Suppressor macrophage treated with lipopolysaccharide for 4 hours (primary cell): ENCODE results near the gene FAM53B.

Experiments
- DNase-seq: peaks from one replicate; pipeline ENCODE4 v3.0.0-alpha.2; 2020

The FAM53B gene

GRCh38 chr10:124607693-124608092 lies 136.5 kb downstream of the FAM53B start:
- no peak for DNase-seq

DNA sequence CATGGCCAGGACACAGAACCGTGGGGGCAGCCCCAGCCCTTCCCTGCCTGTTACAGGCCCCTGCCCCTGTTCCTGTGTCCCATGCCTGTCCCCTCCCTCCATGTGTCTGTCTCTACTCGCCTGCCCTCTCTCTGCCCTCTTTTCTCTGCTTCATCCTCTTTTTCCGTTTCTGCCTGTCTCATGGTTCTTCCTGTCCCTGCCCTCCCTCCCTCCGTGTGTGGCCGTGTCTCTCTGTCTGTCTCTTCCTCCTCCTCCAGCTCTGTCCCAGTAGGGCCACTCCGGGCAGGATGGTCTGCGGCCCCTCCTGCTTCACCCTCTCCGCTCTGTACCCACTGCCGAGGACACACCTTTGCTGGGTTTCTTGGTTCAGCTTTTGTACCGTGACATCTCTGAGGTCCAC lies 137.4 kb downstream of the FAM53B start:
- DNase-seq, result no peak

- no peak for DNase-seq
Observed at GRCh38 chr10:124605856-124606812, 138.0 kb downstream of the FAM53B start.

- DNase-seq, result no peak
Observed at GRCh38 chr10:124605481-124605855, 138.7 kb downstream of the FAM53B start.

DNA sequence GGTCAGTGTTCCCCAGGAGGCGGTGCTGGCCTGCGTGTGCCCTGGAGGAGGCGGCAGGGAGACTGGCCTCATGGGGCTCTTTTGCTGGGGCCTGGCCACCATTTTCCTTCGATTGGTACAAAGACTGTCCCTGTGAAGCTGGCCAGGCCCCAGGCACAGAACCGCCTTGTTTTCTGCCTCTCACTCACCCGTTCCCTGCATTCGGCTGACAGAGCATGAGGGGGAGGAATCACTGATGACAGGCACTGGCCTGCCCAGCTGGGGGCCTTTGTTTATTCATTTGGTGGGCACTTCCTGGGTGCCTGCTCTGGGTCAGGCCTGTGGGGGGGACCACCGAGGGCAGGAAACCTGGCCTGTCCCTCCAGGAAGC lies 139.2 kb downstream of the FAM53B start:
- DNase-seq, result no peak

- DNase-seq, result no peak
Observed at GRCh38 chr10:124604214-124605000, 139.8 kb downstream of the FAM53B start.

DNA sequence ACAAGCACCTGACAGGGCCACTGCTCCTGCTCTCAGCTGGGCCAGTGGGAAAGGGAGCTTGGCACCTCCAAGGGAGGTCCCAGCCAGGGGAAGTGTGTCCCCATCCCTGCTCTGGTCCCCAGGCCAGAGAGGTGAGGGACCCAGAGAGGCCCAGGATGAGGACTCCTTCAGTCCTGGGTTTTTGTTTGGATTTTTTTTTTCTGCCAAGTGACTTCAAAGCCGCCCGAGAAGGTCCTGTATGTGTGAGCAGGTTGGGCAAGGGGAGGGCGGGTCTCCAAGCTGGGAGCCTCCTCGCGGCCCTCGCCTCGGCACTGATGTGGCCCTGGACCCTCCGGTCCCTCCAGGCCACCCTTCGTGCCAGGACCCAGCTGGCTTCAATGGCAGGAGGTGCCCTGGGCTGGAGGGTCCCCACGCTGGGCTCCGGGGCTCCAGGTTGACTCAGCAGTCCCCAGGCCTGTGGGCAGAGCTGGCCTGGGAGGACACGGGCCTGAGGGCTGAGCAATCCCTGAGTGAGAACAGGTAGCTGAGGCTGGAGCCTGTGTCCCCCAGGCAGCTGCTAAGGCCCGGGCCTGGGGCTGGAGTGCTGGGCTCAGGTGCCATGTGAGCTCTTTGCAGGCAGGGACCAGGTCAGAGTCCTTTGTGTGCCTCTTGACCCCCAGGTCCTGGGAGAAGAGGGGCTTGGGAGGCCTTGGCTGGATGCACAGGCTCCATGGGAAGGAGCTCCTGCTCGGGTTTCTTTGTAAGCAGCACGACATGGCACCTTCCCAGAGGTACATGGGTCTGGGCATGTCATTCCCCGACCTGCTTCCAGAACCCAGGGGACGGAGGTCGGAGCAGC lies 140.6 kb downstream of the FAM53B start:
- DNase-seq, result no peak

DNA sequence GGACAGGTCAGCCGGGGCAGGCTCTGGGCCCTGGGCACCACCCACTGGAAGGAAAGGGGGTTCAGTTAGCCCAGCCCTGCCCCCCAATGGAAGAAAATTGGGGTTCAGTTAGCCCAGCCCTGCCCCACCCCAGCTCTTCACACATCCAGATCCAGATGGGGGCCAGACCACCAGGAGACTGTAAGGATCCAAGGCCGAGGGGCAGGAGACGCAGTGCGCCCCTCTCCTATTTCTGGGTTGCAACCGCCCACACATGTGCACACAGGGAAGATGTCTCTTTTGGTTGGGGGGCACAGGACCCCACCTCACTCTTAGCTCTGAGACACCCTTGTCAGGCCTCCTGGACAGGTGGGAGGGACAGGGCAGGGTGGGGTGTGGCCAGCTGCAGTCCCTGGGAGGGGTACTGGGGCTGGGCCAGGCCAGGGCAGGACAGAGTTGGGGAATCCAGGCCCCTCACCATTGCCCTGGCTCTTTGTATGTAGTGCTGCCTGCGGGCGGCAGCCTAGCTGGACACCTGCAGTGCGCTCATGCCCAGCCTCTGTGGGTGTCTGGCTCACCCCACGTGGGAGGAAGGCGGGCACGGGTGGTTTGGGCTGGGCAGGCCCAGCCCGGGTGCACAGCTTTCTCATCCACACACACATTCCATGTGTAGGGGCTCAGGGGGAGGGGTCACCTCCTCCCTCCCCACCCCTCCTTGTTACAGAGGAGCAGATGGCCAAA lies 141.4 kb downstream of the FAM53B start:
- no peak for DNase-seq

DNA sequence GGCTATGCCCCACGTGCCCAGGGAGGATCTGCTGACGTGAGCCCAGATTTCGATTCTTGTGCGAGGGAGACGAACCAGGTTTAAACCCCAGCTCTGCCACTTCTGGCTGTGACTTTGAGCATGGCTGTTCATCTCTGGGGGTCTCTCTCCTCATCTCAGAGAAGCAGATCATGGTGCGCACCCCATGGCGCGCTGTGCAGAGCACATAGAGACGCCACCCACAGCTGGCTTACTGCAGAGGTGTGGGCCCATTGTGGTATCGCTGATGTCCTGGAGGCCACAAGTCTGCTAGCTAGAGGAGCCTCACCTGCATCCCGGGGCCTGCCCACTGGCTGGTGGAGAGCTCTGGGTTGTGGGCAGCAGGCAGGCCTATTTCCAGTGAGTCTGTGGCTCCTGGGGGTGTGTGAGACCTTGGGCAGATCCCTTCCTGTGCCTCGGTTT lies 142.0 kb downstream of the FAM53B start:
- DNase-seq, result no peak

- no peak for DNase-seq
Observed at GRCh38 chr10:124601431-124602120, 142.6 kb downstream of the FAM53B start.

- DNase-seq, result no peak
Observed at GRCh38 chr10:124601016-124601415, 143.2 kb downstream of the FAM53B start.

GRCh38 chr10:124600051-124600880 lies 143.9 kb downstream of the FAM53B start:
- DNase-seq, result no peak

DNA sequence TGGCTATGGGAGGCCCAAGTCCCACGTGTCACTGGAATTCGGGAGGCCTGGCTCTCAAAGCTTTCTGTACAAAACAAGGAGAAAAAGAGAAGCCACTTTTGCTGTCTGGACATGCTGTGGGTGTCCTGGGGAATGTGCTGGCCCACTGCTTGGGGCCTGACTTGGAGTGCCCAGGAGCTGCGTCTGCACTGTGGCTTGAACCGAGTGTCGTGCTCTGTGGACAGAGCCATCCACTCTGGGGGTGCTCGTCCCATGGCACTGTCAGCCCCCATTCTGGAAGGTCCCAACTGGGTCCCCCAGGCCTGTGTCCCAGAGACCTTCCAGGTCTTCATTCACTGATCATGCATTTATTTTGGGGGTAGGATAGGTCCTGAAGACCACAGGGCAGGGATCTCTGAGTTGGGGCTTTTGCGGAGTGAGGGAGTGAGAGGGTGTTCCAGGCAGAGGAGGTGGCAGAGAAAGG lies 144.6 kb downstream of the FAM53B start:
- DNase-seq, result no peak

GRCh38 chr10:124598773-124599587 lies 145.2 kb downstream of the FAM53B start:
- DNase-seq, result no peak

DNA sequence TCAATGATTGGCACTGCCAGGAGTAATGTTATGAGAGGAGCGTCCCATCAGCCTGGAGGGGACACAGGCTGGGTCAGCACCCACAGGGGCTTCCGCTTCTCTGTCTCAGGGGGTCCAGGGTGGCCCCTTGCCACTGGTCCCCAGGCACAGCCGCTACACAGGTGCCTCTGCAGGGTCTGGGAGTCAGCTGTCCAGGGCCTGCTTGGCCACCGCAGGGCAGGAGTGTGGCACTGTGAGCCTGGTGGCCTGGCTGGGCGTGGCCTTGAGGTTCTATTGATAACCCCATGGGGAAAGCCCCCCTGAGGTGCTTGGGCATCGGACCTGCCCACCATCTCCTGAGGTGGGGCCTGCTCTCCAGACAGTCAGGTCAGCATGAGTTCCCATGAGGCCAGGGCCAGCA lies 146.0 kb downstream of the FAM53B start:
- DNase-seq, result no peak

DNA sequence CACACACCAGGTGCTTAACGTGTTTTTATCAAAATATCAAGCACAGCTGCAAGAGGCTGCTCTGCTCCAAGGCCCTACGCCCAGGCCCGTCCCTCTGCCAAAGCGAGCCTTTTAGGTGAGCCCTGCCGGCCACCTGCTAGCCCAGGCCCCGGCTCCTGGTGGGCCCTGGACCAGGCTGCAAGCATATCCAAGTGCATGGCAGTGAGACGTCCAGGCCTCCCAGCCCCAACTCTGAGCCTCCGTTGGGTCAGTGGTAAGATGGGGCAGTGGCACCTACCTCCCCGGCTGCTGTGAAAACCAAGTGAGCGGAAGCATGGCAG lies 146.4 kb downstream of the FAM53B start:
- no peak for DNase-seq

GRCh38 chr10:124596962-124597845 lies 147.0 kb downstream of the FAM53B start:
- DNase-seq, result no peak

- no peak for DNase-seq
Observed at GRCh38 chr10:124596116-124596785, 147.9 kb downstream of the FAM53B start.
